K562 (cell line): ENCODE measurements around the gene MRTFB. TPM values are rescaled to one million over a fixed set of nuclear protein-coding genes. Genes with fewer than 3 reads are reported as not detected.

Experiments
- ATAC-seq: fragments of 200-7000 bp; cut with Tn5 transposase; 3 replicates; pipeline ENCODE4 v1.9.1; 2020; ENCODE audit warnings: moderate library complexity
- BruUV-seq: library from RNA; stranded (reverse); fragments of 400-500 nt; replicated peaks from 2 replicates; lab custom pipeline; 2021; lab: Mats Ljungman, UMichigan
- CTCF ChIA-PET: fragments of 300-600 bp; formaldehyde crosslinking; extraction: SDS; loops from one replicate; lab custom pipeline; 2021; ENCODE audit warnings: low intra/inter-chr PET ratio; lab: Yijun Ruan, JAX
- POLR2A ChIA-PET: fragments of 300-600, 350-650 bp; sonication (Branson Sonifier 250); formaldehyde crosslinking; extraction: SDS; loops from one replicate; lab custom pipeline; 2021; ENCODE audit warnings: antibody characterized with exemption, inconsistent platforms; lab: Yijun Ruan, JAX
- DNase-seq, 4 experiments: peaks; one replicate each; pipeline versions ENCODE4 v3.0.0 to v3.0.0-alpha.2; 2011 to 2018; ENCODE audit warnings: low spot score in 3 of 4, mixed read lengths in 3 of 4; ENCODE audit errors: extremely low read depth in 1 of 4
- FAIRE-seq: peaks from 2 replicates; lab custom pipeline; 2011; peaks lifted over from hg19 to GRCh38; lab: Jason Lieb, UNC
- H2AFZ ChIP-seq: 2 replicates; pipeline ENCODE4 v1.6.0; 2011; ENCODE audit warnings: low read depth, low read length, control low read depth, inconsistent platforms
- H3K27ac ChIP-seq: fragments of 200-600 bp; 3 replicates; pipeline ENCODE4 v1.8.0; 2011; ENCODE audit warnings: low read depth, mild to moderate bottlenecking, control low read depth, inconsistent platforms, low read length, moderate library complexity, mixed read lengths; ENCODE audit errors: extremely low read depth
- H3K27me3 ChIP-seq, 2 experiments: fragments of 300-600 bp in 1 of 2; 2 replicates in 1 of 2; 3 replicates in 1 of 2; pipeline versions ENCODE4 v1.6.0 to v1.8.0; 2011; ENCODE audit warnings: inconsistent platforms in 2 of 2, low read length in 2 of 2, mild to moderate bottlenecking in 1 of 2, mixed read lengths in 1 of 2, moderate library complexity in 1 of 2; ENCODE audit not compliant: control insufficient read depth in 2 of 2, insufficient read depth in 2 of 2
- H3K36me3 ChIP-seq: fragments of 300-600 bp; 3 replicates; pipeline ENCODE4 v1.8.0; 2011; ENCODE audit warnings: mild to moderate bottlenecking, low read length, inconsistent platforms; ENCODE audit not compliant: control insufficient read depth, insufficient read depth
- H3K4me1 ChIP-seq, 2 experiments: fragments of 200-600 bp in 1 of 2; replicated peaks in 1 of 2; 2 replicates in 1 of 2; 3 replicates in 1 of 2; pipeline versions ENCODE4 v1.5.1 to v1.8.0; 2011; ENCODE audit warnings: inconsistent platforms in 2 of 2, low read length in 2 of 2, mild to moderate bottlenecking in 1 of 2, mixed read lengths in 1 of 2, moderate library complexity in 1 of 2; ENCODE audit not compliant: control insufficient read depth in 2 of 2, insufficient read depth in 2 of 2
- H3K4me2 ChIP-seq: 2 replicates; pipeline ENCODE4 v1.6.1; 2011; ENCODE audit warnings: low read length, control low read depth, inconsistent platforms, mixed read lengths; ENCODE audit not compliant: insufficient read depth
- H3K4me3 ChIP-seq: fragments of 200-600 bp; sonication (generic), shearing (Covaris generic); 2 replicates; pipeline ENCODE4 v1.5.1; 2016; ENCODE audit warnings: control low read depth, inconsistent platforms
- H3K79me2 ChIP-seq: fragments of 200-600 bp; 3 replicates; pipeline ENCODE4 v1.8.0; 2011; ENCODE audit warnings: low read length, inconsistent platforms; ENCODE audit not compliant: control insufficient read depth, insufficient read depth
- H3K9ac ChIP-seq, 2 experiments: 2 replicates each; pipeline versions ENCODE4 v1.6.0 to v1.6.1; 2011; ENCODE audit warnings: low read depth in 2 of 2, low read length in 2 of 2, control low read depth in 1 of 2, inconsistent platforms in 1 of 2, mild to moderate bottlenecking in 1 of 2, mixed read lengths in 1 of 2; ENCODE audit not compliant: insufficient read depth in 1 of 2
- H3K9me1 ChIP-seq: one replicate; pipeline ENCODE4 v1.6.0; 2011; ENCODE audit warnings: inconsistent platforms, mild to moderate bottlenecking, low read length, moderate library complexity; ENCODE audit not compliant: control insufficient read depth, insufficient read depth
- H3K9me3 ChIP-seq: replicated peaks from 2 replicates; pipeline ENCODE4 v1.5.1; 2011; ENCODE audit warnings: low read depth, low read length, inconsistent platforms; ENCODE audit not compliant: control insufficient read depth, insufficient read depth
- H4K20me1 ChIP-seq: replicated peaks from 2 replicates; pipeline ENCODE4 v1.6.1; 2011; ENCODE audit warnings: low read length, inconsistent platforms, mixed read lengths; ENCODE audit not compliant: control insufficient read depth, insufficient read depth
- C11orf30 ChIP-seq: fragments of 450-650 bp; IDR thresholded peaks from 2 replicates; pipeline ENCODE4 v1.6.1; 2016; ENCODE audit warnings: low read depth, mild to moderate bottlenecking
- CBFA2T3 ChIP-seq: fragments of 450-650 bp; IDR thresholded peaks from 2 replicates; pipeline ENCODE4 v1.6.1; 2017
- ETV1 ChIP-seq: fragments of 450-650 bp; conservative IDR thresholded peaks from 2 replicates; pipeline ENCODE4 v1.6.1; 2016; ENCODE audit warnings: missing genetic modification characterization, control low read depth, low read depth, missing compliant biosample characterization
- HNRNPH1 ChIP-seq: fragments of 200-400 bp; formaldehyde crosslinking; optimal IDR thresholded peaks from 2 replicates; pipeline ENCODE3; 2017; ENCODE audit warnings: low read depth, mild to moderate bottlenecking, low read length, moderate library complexity
- POLR2B ChIP-seq: fragments of 450-650 bp; IDR thresholded peaks from 2 replicates; pipeline ENCODE4 v1.6.1; 2018; ENCODE audit warnings: low read depth; ENCODE audit not compliant: partially characterized antibody
- ZFP36 ChIP-seq: fragments of 150-350 bp; IDR thresholded peaks from 2 replicates; pipeline ENCODE4 v1.6.1; 2018; ENCODE audit warnings: low read length, low read depth; ENCODE audit not compliant: partially characterized antibody
- ZNF316 ChIP-seq: fragments of 450-650 bp; IDR thresholded peaks from 2 replicates; pipeline ENCODE4 v1.6.1; 2016
- ZNF384 ChIP-seq: IDR thresholded peaks from 2 replicates; pipeline ENCODE4 v1.6.1; 2012; ENCODE audit warnings: low read depth, low read length, improper control_type of control experiment
- ZNF445 ChIP-seq: fragments of 250-450 bp; sonication (Bioruptor Pico); IDR thresholded peaks from 2 replicates; pipeline ENCODE4 v1.4.0; 2020; ENCODE audit warnings: low read depth, mild to moderate bottlenecking, moderate library complexity
- ZNF75A ChIP-seq: fragments of 450-650 bp; formaldehyde crosslinking; IDR thresholded peaks from 2 replicates; pipeline ENCODE4 v1.4.0; 2020; ENCODE audit warnings: mild to moderate bottlenecking
- WGBS: fragments of 100-300 bp; shearing (Covaris generic); methylation state at CpG from one replicate; pipeline ENCODE4 v1.1.6; 2016; ENCODE audit warnings: low coverage, mixed read lengths; ENCODE audit not compliant: insufficient coverage; ENCODE audit errors: missing lambda C conversion rate; 5-methylcytosine and 5-hydroxymethylcytosine counted together
- in situ Hi-C: fragments of 300-500 bp; cut with MboI; formaldehyde crosslinking; loops from 4 replicates; pipeline ENCODE4 v1.15.0; 2018; ENCODE audit warnings: inconsistent platforms, mixed read lengths
- intact Hi-C: fragments of 100-400 bp; cut with micrococcal nuclease; formaldehyde crosslinking; loops from 2 replicates; pipeline ENCODE4 v1.14.2; 2022
- polyA plus RNA-seq, 8 experiments: library from polyadenylated mRNA; depleted of rRNA in 4 of 8; stranded (reverse) in 5 of 8; unstranded in 3 of 8; fragments of >200 nt; fragmentation: Nextera tagmentation in 2 of 8; fragmentation: Illumina TruSeq in 1 of 8; extraction: Ambion mirVana in 2 of 8; extraction: Trizol in 1 of 8; gene quantifications; 2 replicates each; pipeline versions ENCODE4 v1.2.1 to v1.2.3, GENCODE V29; 2011 to 2014; ENCODE audit warnings: inconsistent platforms in 1 of 8, missing spikeins in 1 of 8
- total RNA-seq, 7 experiments: library from RNA; depleted of rRNA in 6 of 7; stranded (reverse); fragments of >200 nt in 6 of 7; fragmentation: Illumina TruSeq in 2 of 7; extraction: Trizol in 2 of 7; gene quantifications; 2 replicates each; pipeline versions ENCODE4 v1.2.1 to v1.2.3, GENCODE V29; 2011 to 2021; ENCODE audit warnings: low replicate concordance in 1 of 7

The MRTFB gene
- total and polyA plus RNA-seq, 9 of the 15 experiments (the other 6 are each of a cell fraction or from before 2014, with no cell fraction given): 2.2 to 12.7 (median 7.0) TPM

GRCh38 chr16:14077918-14078317, 6.8 kb downstream of the MRTFB start (continued):
- no peak for TF ChIP-seq ETV1 (tag)
- peak; percentile 22; the same call in 1 of the 2 replicates for TF ChIP-seq CBFA2T3
- no peak for TF ChIP-seq ZNF445 (CRISPR knock-in tag)
- TF ChIP-seq HNRNPH1: no peak
- TF ChIP-seq, all 486 proteins: peak for 4

GRCh38 chr16:14086477-14086876, 15.4 kb downstream of the MRTFB start:
- no peak overlapping the region for H3K9ac ChIP-seq
- H3K9me3 ChIP-seq: no peaks in the 10 kb centered on the region
- no peak overlapping the region for H3K4me3 ChIP-seq
- no peaks in the 10 kb centered on the region; a peak in 1 of 5 replicates for H3K4me1 ChIP-seq
- no peak overlapping the region for H2AFZ ChIP-seq
- TF ChIP-seq POLR2B (no peak), ZNF75A (CRISPR knock-in tag) (no peak), ZNF384 (no peak), ZNF316 (peak; percentile 65), ZFP36 (no peak), C11orf30 (peak; percentile 27; the same call in 1 of the 2 replicates)
- DNase-seq: no peak
- no peaks in the 10 kb centered on the region for H3K27me3 ChIP-seq
- no peak for FAIRE-seq
- POLR2A ChIA-PET: interaction anchor here (0.7 to 1.0 kb wide), 3 partner anchors 12 to 40 kb away, joined by 3 read pairs; no protein-coding TSS in a partner anchor
- H3K79me2 ChIP-seq: peaks cover 12% of the 10 kb centered on the region; the same call in 2 of the 3 replicates
- H3K9me1 ChIP-seq: no peaks in the 10 kb centered on the region
- in situ Hi-C loops (no loop called here), intact Hi-C loops (no loop called here)
- H3K27ac ChIP-seq: no peak overlapping the region
- no peak overlapping the region for H3K4me2 ChIP-seq
- H3K36me3 ChIP-seq: peaks cover 2% of the 10 kb centered on the region; the same call in 1 of the 3 replicates
- 89% methylated on average over 1 of the region's 1 CpG for WGBS
- no peak for ATAC-seq
- H4K20me1 ChIP-seq: no peaks in the 10 kb centered on the region
- no TSS peak for BruUV-seq
- CTCF ChIA-PET: interaction anchor here (0.5 kb wide), 1 partner anchor 986 kb away, joined by 4 read pairs; no protein-coding TSS in a partner anchor
